ENCODE results near the gene MVB12B.

MVB12B gene

GRCh38 chr9:126399251-126399650 lies 72.6 kb downstream of the MVB12B start:
- no peak overlapping the region for H3K4me3 ChIP-seq (ENCODE audit: control insufficient read depth, low read depth, low read length)
- no peak for DNase-seq (ENCODE audit: low read depth)

GRCh38 chr9:126399789-126400188 lies 73.2 kb downstream of the MVB12B start:
- H3K4me3 ChIP-seq (ENCODE audit: control insufficient read depth, low read depth, low read length), result no peak overlapping the region
- DNase-seq (ENCODE audit: low read depth), result no peak
- TF ChIP-seq CTCF (IDR thresholded peaks at IDR 0.05; ENCODE audit: control insufficient read depth, insufficient read depth, low read depth, low read length, missing control alignments), result no peak

More at GRCh38 chr9:126399251-126399650, 72.6 kb downstream of the MVB12B start:
- TF ChIP-seq CTCF (IDR thresholded peaks at IDR 0.05; ENCODE audit: control insufficient read depth, insufficient read depth, low read depth, low read length, missing control alignments), result no peak

GRCh38 chr9:126400571-126400970 lies 73.9 kb downstream of the MVB12B start:
- TF ChIP-seq CTCF (IDR thresholded peaks at IDR 0.05; ENCODE audit: control insufficient read depth, insufficient read depth, low read depth, low read length, missing control alignments), result no peak
- no peak for DNase-seq (ENCODE audit: low read depth)
- H3K4me3 ChIP-seq (ENCODE audit: control insufficient read depth, low read depth, low read length), result no peak overlapping the region

GRCh38 chr9:126401107-126401506 lies 74.5 kb downstream of the MVB12B start:
- no peak for TF ChIP-seq CTCF (IDR thresholded peaks at IDR 0.05; ENCODE audit: control insufficient read depth, insufficient read depth, low read depth, low read length, missing control alignments)
- DNase-seq (ENCODE audit: low read depth), result no peak
- no peak overlapping the region for H3K4me3 ChIP-seq (ENCODE audit: control insufficient read depth, low read depth, low read length)

- DNase-seq (ENCODE audit: low read depth), result no peak
- no peak for TF ChIP-seq CTCF (IDR thresholded peaks at IDR 0.05; ENCODE audit: control insufficient read depth, insufficient read depth, low read depth, low read length, missing control alignments)
- H3K4me3 ChIP-seq (ENCODE audit: control insufficient read depth, low read depth, low read length), result no peak overlapping the region
Measured at GRCh38 chr9:126401581-126401980, 75.0 kb downstream of the MVB12B start.

- DNase-seq (ENCODE audit: low read depth), result no peak
- TF ChIP-seq CTCF (IDR thresholded peaks at IDR 0.05; ENCODE audit: control insufficient read depth, insufficient read depth, low read depth, low read length, missing control alignments), result no peak
- H3K4me3 ChIP-seq (ENCODE audit: control insufficient read depth, low read depth, low read length), result no peak overlapping the region
Measured at GRCh38 chr9:126403397-126403796, 76.8 kb downstream of the MVB12B start.

GRCh38 chr9:126404459-126404858 lies 77.8 kb downstream of the MVB12B start:
- no peak for TF ChIP-seq CTCF (IDR thresholded peaks at IDR 0.05; ENCODE audit: control insufficient read depth, insufficient read depth, low read depth, low read length, missing control alignments)
- H3K4me3 ChIP-seq (ENCODE audit: control insufficient read depth, low read depth, low read length), result no peak overlapping the region
- DNase-seq (ENCODE audit: low read depth), result no peak

All from AG09309 (cell line).